OCI-LY7 (cell line): ENCODE data around the gene BEST2.

Experiments
- CTCF ChIP-seq: fragments of 200-600 bp; sonication (generic); conservative IDR thresholded peaks from 2 replicates; pipeline ENCODE4 v1.5.1; 2014; ENCODE audit warnings: mild to moderate bottlenecking, antibody characterized with exemption, low read length, moderate library complexity, mixed read lengths
- EZH2phosphoT487 ChIP-seq: fragments of 200-600 bp; sonication (generic); IDR thresholded peaks from 2 replicates; pipeline ENCODE4 v1.6.1; 2018; ENCODE audit warnings: low read depth, borderline replicate concordance, mild to moderate bottlenecking, mixed run types, antibody characterized with exemption, low read length, moderate library complexity, mixed read lengths

- TF ChIP-seq CTCF: no peak
- no peak for TF ChIP-seq EZH2phosphoT487
Measured at GRCh38 chr19:12767666-12768065, 16.1 kb downstream of the BEST2 start.
